Measurements from ENCODE around the gene S100A16.

Gene S100A16

DNA sequence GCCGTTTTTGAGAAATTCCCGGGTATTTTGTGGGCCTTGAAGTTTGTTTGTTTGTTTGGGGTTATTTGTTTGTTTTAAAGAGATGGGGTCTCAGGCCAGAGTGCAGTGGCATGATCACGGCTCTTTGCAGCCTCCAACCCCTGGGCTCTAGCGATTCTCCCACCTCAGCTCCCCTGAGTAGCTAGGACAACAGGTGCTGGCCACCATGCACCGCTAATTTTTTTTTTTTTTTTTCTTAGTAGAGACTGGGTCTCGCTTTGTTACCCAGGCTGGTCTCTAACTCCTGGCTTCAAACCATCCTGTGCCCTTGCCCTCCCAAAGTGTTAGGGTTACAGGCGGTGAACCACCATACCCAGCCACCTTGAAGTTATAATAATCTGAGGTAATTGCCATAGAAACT lies 22.9 kb upstream of the S100A16 start:
- no peak for DNase-seq

DNA sequence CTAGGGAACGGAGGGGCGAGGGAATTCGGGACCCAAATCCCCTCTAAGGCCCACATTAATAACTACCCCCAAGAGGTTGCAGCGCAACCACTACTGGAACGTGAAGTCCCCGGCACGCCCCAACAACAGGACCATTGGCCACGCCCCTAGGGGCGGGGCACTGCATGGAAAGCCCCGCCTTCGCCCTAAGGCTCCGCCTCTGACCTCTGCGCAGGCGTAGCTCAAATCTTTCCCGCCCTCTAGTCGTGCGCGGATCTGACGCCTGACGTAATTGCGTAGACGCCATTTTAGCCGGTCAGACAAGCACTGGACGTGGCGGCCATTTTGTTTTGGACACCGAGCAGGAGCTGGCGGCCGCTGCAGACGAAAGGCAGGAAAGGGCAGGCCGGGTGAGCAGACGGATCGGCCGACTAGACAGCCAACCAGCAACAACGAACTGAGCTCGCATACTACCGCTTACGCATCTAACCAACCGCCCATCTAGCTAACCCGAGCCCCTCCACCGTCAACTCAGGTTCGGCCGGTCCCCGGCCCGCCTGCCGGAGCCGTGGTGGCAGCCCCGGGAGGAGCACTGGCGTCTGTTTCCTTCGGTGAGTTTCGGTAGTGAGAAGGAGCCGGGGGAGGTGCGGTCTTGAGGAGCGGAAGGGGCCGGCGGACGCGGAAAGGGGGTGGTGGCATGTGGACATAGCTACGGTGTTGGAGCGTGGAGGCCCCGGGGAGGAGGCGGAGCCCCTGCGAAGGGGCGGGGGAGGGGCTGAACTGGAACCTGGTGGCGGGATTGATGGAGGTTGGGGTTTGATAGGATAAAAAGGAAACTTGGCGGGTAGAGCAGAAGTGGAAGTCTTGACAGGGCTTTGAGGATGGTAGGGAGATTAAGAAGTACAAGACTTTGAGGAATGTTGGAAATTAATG lies 21.1 kb upstream of the S100A16 start, which contains the start of gene CHTOP:
Gene CHTOP, plus strand, starts transcription at position 313 of the 912 bp plus-strand sequence. CDS start 2,523 bp downstream, outside the sequence.
- peak; percentile 96 for DNase-seq

DNA sequence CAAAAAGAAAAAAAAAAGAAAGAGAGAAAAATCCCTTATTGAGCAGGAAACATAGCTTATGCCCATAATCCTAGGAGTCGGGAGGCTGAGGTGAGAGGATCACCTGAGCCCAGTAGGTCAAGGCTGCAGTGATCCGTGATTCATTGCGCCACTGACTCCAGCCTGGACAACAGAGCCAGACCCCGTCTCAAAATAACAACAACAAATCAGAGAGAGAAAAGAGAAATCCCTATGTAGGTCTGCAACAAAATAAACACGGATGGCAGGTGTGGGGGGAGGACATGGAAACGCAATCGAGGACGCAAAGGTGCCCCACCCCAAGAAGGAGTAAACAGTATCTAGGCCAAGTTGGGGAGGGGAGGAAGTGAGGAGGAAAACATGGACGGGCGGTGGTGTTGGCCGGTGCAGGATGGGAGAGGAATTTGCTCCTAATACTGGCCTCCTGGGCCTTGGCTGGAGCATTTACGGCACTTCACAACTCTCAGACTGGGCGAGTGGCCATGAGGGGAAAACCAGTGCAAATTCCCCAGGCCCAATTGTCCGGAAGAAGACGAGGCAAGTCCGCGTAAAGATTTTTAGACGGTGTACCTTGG lies 20.3 kb upstream of the S100A16 start:
- no peak for DNase-seq

DNA sequence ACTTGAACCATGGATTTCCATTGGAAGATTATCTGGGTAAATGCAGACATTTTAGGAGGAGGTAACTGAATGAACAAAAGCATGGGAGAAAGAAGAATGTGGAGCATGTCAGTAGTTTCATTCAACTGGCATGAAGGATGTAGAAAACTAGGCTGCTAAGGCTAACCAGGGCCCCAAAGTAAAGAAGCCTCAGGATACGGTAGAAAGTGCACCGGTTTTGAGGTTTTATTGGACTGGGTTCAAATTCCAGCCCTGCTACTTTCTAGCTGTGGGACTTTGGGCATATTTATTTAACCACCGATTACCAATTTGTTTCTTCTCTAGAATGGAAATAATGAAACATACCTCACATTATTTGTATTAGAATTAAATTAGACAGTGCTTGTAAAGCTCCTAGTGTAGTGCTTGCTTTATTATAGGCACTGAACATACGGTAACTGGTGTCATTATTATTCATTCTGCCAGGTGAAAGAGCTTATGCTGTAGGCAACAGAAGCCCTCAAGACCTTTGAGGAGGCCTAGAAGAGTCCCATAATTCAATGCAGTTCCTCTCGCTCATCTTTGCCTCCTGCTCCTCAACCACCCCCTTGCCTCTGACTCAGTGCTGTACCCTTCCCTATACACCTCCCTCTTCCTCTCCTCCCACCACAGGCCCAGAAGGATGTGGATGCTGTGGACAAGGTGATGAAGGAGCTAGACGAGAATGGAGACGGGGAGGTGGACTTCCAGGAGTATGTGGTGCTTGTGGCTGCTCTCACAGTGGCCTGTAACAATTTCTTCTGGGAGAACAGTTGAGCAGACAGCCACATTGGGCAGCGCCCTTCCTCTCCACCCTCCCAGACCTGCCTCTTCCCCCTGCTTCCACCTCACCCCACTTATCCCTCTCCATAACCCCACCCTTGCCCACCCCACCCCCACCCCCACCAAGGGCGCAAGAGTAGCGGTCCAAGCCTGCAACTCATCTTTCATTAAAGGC lies 18.4 kb upstream of the S100A16 start:
- no peak for DNase-seq

DNA sequence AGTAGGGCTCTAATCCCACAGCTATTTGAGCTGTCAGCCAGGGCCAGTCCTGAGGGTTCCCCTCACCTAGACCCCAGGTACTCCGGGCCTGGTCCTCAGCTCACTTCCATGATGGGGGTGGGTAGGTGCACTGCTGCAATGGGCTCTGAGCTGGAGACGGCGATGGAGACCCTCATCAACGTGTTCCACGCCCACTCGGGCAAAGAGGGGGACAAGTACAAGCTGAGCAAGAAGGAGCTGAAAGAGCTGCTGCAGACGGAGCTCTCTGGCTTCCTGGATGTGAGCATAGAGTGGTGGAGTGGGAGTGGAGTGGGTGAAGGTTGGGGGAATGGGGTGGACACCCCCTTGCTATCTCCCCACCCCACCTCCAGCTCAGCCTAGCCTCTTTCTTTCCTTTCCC lies 17.4 kb upstream of the S100A16 start:
- no peak for DNase-seq

DNA sequence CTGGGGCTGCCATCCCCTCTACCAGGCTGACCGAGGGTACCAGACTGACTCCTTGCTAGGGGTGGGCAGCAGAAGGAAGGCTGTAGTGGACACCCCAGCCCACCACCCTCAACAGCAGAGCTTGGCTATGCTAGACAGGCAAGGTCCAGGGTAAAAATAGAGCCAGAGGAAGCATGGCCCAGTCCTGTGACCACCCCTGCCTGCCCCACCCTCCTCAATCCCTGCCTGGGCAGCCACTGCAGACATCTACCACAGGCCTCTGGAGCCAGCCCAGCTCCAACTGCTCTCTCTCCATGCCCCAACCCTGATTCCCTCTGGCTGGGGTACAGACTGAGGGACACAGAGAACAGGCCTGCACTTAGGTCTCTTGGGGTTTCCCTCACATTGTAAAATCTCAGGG lies 17.0 kb upstream of the S100A16 start:
- no peak for DNase-seq

DNA sequence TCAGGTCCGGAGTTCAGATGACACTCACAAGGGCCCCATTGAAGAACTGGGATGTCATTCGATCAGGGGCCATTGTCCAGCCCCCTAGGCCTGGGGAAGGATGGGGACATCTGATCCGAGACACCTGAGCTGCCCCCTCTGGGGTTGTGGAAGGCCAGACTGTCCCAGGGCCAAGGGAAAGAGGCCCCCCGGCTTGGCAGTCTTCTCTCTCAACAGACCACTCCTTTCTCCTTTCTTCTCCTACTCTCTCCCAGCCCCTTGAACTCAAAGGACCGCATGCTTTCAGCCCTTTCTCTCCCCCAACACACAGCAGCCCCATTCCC lies 16.4 kb upstream of the S100A16 start:
- no peak for DNase-seq

DNA sequence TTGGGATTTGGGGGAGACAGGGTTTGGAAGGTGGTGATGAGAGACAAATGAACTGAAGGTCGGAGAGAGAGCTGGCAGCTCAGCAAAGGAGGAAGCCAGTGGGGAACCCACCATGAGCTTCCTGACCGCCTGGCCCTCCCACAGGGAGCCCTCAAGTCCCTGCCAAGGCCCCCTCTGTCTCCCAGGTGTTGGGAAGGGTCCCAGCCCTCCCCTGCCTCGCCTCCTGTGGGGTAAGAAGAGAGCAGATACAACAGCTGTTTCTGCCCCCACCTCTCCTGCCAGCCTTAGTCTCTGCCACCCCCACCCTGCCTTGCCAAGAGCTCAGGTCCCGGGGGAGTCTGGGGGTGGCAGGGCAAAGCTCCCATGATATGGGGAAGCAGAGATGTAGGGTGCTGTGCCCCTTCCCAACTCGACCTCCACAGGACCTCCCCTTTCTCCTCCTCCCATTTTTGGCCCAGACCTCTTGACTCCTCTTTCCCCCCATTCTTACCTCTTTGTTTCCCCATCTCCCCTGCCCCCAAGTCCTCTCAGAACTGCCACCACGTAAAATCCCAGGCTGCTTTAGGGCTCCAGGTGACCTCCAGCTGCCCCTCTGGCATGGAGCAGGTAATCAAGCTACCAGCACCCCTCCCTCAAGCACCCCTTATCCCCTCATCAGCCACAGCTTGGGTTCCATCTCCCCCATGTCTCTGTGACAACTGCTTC lies 15.9 kb upstream of the S100A16 start:
- DNase-seq = no peak

DNA sequence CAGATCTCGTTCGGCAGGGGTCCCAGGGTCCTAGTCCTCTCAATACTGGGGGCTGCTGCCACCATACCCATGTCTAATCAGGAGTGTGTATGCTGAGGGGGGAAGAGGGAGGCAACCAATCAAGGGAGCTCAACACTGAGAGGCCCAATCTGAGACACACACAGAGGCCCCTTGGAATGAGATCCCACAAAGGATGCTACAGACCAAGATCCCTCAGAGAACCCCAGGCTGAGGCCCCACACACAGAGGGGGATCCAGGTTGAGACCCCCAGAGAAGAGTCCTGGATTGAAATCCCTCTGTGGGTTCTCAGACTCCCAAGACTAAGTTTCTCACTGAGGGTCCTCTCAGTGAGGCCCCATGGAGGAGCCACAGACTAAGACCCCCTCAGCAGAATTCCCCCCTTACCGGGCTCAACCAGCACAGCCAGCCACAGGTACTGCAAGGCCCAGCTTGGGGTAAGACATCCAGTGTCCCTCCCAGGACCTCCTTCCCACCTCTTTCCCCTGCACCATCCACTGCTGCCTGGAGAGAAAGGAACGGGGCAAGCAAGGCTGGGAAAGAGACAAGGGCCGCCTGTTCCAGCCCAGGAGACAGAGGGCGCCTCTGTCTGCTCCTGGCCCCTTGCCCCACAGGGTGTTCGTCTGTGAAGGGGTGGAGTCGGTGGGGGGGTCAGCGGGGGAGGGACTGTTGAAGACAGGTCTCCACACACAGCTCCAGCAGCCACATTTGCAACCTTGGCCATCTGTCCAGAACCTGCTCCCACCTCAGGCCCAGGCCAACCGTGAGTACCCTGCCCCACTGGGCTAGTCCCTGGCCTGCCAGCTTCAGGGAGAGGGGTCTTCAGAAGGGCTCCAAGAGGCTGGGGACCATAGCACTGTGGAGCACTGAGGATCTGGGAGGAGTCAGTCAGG lies 15.0 kb upstream of the S100A16 start, which contains the start of gene S100A1:
Gene S100A1, plus strand, starts transcription at position 720 of the 912 bp plus-strand sequence. CDS start 2,088 bp downstream, outside the sequence.
- DNase-seq = no peak

DNA sequence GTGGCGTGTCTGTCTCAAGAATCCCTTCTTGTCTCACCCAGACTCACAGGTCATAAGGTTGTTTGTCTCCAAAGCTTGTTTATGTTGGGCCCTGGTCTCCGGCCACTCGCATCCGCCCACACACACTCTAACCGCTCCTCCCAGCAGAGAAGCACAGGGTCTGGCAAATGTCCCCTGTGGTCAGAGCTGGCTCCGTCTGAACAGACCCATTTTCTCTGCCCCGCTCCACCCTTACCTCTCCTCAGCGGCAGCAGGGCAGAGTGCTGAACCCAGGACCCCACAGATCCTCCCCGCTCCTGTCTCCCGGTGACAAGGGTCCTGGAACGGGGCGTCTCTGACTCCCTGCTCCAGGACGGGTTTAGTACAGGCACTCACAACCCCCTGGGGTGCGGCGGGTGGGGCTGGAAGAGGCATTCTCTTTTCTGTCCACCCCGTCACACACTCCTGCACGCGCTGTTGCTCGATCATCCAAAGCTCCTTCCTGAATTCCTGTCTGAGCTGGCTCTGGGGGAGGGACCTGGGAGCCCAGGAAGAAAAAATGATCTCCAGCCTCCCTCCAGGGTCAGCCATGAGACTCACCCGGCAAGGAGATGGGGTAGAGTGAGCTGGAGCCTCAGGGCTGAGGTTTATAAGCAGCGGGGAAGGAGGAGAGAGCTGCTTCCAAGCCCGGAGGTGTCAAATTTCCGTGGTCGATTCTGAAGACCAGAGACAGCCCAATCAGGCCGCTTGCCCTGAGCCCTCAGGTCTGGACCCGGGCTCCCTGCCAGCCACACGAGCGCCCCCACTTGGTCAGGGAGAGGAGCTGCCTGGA lies 14.2 kb upstream of the S100A16 start, which contains the start of gene S100A13:
Gene S100A13, minus strand, starts transcription at position 602 of the 811 bp plus-strand sequence. CDS start 1,033 bp downstream, outside the sequence.
- no peak for DNase-seq

DNA sequence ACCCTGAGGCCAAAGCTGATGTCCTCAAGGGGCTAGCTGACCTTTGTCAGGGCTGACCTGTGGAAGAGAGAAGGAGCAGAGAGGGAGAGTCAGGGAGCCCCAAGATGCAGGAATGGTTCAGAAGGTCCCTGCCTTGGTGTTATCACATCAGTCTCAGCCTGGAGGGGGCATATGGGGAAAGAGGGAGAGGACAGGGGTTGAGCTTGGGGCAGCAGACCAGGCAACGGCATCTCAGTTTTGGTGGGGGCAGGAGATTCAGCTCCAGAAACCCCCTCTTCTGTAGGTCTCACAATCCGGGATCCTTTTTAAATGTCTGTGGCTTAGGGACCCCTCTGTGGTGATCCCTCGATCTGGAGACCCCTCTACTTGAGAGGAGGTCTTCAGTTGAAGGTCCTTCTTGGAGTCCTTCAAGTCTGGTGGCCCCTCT lies 13.6 kb upstream of the S100A16 start:
- DNase-seq = no peak

DNA sequence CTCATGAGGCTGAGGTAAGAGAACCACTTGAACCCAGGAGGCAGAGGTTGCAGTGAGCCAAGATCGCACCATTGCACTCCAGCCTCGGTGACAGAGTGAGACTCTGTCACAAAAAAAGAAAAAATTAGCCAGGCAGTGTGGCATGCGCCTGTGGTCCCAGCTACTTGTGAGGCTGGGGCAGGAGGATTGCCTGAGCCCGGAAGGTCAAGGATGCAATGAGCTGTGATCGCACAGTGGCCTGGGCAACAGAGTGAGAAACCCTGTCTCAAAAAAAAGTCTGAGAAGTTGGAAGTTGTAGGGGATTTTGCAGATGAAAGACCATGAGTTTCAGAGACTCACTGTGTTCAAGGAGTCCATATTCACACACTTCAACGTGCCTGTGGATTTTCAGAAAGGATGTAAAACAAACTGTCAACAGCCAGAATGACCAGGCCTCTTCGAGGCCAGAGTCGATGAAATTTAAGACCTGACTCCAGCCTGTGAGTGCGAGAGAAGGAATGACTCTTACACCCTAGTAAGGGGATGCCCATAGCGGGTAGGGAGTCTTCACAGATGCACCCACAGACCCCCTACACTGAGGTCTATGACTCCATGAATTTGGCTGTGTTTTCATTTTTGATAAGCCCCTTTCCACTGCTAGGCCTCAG lies 12.2 kb upstream of the S100A16 start:
- no peak for DNase-seq

DNA sequence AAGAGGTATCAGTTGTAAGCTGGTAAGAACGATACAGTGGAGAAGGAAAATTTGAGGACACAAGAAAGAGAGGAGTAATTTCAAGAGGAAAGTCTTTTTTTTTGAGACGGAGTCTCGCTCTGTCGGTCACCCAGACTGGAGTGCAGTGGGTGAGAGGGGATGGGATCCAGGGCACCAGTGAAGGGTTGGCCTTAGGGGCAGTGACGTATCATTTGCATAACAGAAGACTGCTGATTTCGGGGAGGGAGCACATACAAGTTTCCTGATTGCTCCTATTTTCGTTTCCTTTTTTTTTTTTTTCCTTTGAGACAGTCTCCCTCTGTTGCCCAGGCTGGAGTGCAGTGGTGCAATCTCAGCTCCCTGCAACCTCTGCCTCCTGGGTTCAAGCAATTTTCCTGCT lies 10.2 kb upstream of the S100A16 start:
- no peak for DNase-seq

DNA sequence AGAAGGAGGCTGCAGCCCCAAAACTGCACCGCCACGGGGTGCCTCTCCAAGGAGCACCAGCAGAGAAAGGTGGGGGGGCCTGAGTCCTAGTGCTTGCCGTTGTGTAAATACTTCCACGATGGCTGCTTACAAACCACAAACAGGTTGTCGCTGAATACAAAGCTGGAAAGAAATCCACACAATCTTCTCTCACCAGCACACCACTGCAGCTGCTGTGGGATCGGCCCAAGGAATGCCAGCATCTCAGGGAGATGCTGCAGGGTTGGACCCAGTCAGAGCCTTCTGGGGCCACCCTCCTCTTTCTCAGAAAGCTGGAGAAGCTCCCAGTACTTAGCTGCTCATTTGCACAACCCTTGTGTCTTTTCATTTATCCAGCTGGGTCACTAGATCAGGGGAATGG lies 6.2 kb upstream of the S100A16 start:
- no peak for DNase-seq

DNA sequence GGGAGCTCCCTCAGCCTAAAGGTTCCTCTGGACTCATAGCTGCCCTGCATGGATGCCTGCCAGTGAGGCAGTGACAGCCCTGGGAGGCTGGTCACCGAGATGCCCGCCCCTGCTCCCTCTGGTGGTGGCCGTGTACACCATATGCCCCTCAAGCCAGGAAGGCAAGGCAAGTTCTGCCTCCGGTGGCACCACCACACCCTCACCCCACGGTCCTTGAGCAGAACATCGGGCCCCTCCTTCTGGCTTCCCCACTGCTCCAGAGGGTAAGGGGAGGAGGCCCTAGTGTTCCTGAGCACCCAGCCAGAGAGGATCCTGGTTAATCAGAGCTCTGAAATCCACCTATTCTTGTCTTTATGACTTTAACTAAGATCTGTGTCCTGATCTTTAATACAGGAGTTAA lies 4.7 kb upstream of the S100A16 start:
- peak in 1 of 2 donors; percentile 67 for DNase-seq

DNA sequence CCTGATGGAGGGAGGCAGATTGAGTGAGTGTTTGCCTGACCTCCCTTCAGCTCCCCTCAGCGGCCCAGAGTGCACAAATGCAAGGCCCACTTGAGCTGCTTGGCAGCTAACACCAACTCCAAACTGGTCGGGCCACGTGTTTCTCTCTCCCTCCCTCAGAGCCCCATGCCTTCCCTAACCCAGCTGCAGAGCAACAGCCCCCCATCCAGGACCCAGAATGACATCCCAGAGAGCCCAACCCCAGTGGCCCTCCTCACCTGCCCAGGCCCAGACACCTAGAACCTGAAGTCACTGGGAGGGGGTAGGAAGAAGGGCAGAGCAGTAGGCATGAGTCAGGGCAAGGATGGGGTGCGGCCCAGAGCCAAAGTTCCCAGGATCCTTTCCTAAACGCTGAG lies 4.0 kb upstream of the S100A16 start:
- DNase-seq = no peak

DNA sequence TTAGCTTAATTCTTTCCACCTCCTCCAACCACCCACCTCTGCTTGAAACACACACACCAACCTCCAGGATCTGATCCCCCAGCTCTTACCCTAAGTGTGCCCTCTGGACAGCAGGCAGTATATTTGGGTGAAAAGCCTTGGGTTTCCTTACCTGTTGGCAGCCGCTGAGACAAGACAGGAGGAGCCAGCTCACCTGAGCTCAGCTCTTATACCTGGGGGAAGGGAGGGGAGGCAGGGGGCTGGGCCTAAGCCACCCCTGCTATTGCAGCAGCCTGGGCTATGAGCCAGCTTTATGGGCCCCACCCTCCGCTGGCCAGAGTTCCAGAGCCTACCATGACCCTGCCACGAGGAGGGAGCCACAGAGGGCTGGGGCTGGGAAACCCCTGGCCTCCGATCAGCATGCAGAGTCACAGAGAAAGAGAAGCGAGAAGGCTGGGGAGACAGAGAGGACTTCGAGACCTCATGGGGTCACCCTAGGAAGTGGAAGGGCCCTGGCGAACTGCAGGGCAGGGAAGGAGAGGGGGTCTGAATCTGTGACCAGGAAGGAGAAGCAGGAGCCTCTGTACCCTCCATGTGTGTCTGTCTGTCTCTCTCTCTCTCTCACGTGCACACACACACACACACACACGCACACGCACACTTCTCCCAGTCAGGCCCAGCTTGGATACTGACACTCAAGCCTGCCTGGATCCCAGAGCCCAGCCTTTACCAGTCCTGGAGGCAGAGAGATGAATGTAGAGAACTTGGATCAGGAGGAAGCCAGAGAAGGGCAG lies 3.4 kb upstream of the S100A16 start, which contains the start of gene S100A14:
Gene S100A14, minus strand, starts transcription at position 182 of the 773 bp plus-strand sequence. CDS start 467 bp downstream, outside the sequence.
- DNase-seq = no peak

DNA sequence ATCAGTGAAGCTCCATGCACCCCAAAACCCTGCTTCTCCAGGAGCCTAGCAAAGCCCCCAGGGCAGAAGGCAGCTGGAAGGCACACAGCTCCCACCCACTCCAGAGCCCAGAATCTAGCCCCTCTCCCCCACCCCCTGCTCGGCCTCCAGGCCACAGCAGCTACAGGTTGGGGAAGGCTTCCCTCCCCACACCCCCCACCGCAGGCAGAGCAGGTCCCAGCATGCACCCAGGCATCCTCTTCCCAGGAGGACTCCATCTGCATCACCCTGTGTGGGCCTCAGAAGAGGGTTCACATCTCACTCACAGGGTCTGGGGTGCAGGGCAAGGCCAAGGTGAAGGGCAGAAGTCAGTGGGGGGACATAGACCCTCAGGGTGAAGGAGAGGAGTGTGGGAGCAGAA lies 2.5 kb upstream of the S100A16 start:
- DNase-seq = no peak

DNA sequence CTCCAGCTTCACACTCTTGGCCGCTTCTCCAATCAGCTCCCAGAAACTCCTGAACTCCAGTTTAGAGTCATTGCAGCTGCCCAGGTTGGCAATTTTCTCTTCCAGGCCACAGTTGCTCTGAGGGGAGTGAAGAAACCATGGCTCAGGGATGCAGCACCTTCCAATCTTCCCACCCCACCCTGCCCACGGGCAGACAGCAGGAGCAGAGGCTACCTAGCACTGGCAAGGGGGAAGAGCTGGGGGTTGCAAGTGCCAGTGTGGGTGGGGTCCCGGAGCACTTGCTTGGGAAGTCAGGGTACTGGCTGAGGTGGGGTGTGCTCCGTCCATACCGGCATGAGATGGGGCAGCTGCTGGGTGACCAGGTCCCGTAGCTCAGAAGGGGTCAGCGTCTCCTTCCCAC lies 2.0 kb upstream of the S100A16 start:
- no peak for DNase-seq

Data from stimulated activated CD4-positive, alpha-beta T cell treated with anti-CD3 and anti-CD28 coated beads, Interleukin-2, amount 100 ng/mL, for 24 hours (primary cell).